KMS-11 (cell line): ENCODE results near the gene MT1F.
A peak's percentile ranks its signal among the peaks of the same experiment; 100 is the strongest.

Experiments used
- H2AFZ ChIP-seq: fragments of 200-600 bp; sonication (generic); 2 replicates; pipeline ENCODE4 v1.6.1; 2016; ENCODE audit warnings: antibody characterized with exemption, mixed run types, low read depth
- H3K27ac ChIP-seq: fragments of 200-600 bp; sonication (generic); 2 replicates; pipeline ENCODE4 v1.6.1; 2016; ENCODE audit warnings: mild to moderate bottlenecking, mixed run types
- H3K27me3 ChIP-seq: fragments of 200-600 bp; sonication (generic); 2 replicates; pipeline ENCODE4 v1.6.1; 2017; ENCODE audit warnings: mild to moderate bottlenecking, low read depth, mixed run types, moderate library complexity; ENCODE audit not compliant: insufficient read depth
- H3K36me3 ChIP-seq: fragments of 200-600 bp; sonication (generic); 2 replicates; pipeline ENCODE4 v1.6.1; 2017; ENCODE audit warnings: mild to moderate bottlenecking, mixed run types; ENCODE audit not compliant: insufficient read depth
- H3K4me1 ChIP-seq: fragments of 200-600 bp; sonication (generic); 2 replicates; pipeline ENCODE4 v1.6.1; 2016; ENCODE audit warnings: mild to moderate bottlenecking, low read depth, mixed run types; ENCODE audit not compliant: poor library complexity, severe bottlenecking
- H3K4me2 ChIP-seq: fragments of 200-600 bp; sonication (generic); 2 replicates; pipeline ENCODE4 v1.7.0; 2016; ENCODE audit warnings: mild to moderate bottlenecking, mixed run types
- H3K4me3 ChIP-seq: fragments of 200-600 bp; sonication (generic); IDR thresholded peaks from 2 replicates; pipeline ENCODE4 v1.6.1; 2017; ENCODE audit warnings: low read depth, low read length, mixed read lengths; ENCODE audit not compliant: insufficient read depth
- H3K79me2 ChIP-seq: fragments of 200-600 bp; sonication (generic); 2 replicates; pipeline ENCODE4 v1.6.1; 2016; ENCODE audit warnings: low read depth, mixed run types; ENCODE audit not compliant: insufficient read depth
- H3K9ac ChIP-seq: fragments of 200-600 bp; sonication (generic); 2 replicates; pipeline ENCODE4 v1.6.1; 2016; ENCODE audit warnings: mild to moderate bottlenecking, mixed run types
- H4K20me1 ChIP-seq: fragments of 200-600 bp; sonication (generic); 2 replicates; pipeline ENCODE4 v1.6.1; 2016; ENCODE audit warnings: mild to moderate bottlenecking, mixed run types; ENCODE audit not compliant: insufficient read depth
- CTCF ChIP-seq: fragments of 200-600 bp; sonication (generic); conservative IDR thresholded peaks from 2 replicates; pipeline ENCODE4 v1.6.1; 2017; ENCODE audit warnings: low read depth, mild to moderate bottlenecking, antibody characterized with exemption, low read length, moderate library complexity, mixed read lengths

Gene MT1F

DNA sequence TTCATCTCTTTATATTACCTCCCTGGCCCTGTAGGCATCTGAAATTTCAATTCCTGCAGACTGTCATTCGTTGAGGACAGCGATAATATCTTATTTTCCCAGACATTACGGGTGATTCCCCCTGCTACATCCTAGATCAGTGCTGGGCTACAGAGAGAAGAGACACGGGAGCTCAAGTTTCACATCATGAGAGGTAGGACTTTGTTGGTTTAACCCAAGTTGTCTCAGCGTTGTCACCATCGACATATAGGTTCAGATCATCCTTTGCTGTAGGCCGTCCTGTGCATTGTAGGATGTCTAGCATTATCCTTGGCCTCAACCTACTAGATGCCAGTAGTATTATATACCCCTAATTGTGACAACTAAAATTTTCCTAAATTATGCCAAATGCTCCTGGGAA is 43.8 kb downstream of the MT1F start:
- Histone ChIP-seq H3K4me3 (no peak overlapping the region), H3K27me3 (no peaks in the 10 kb centered on the region), H2AFZ (peak overlapping the region; percentile 47; the same call in 1 of the 2 replicates), H3K36me3 (no peaks in the 10 kb centered on the region), H3K9ac (no peak overlapping the region), H3K27ac (no peak overlapping the region), H3K79me2 (no peaks in the 10 kb centered on the region), H3K4me1 (peaks cover 6% of the 10 kb centered on the region), H4K20me1 (no peaks in the 10 kb centered on the region), H3K4me2 (no peak overlapping the region)
- no peak for TF ChIP-seq CTCF

GRCh38 chr16:56702836-56703235 is 45.1 kb downstream of the MT1F start:
- H3K9ac ChIP-seq: no peak overlapping the region
- H3K27ac ChIP-seq: no peak overlapping the region
- H3K79me2 ChIP-seq: no peaks in the 10 kb centered on the region
- H4K20me1 ChIP-seq: no peaks in the 10 kb centered on the region
- no peak overlapping the region for H3K4me2 ChIP-seq
- H2AFZ ChIP-seq: peak overlapping the region; percentile 47; the same call in 1 of the 2 replicates
- no peaks in the 10 kb centered on the region for H3K27me3 ChIP-seq
- no peaks in the 10 kb centered on the region for H3K36me3 ChIP-seq
- TF ChIP-seq CTCF: no peak
- peaks cover 6% of the 10 kb centered on the region for H3K4me1 ChIP-seq
- H3K4me3 ChIP-seq: no peak overlapping the region
